Mesothelial cell of epicardium (in vitro differentiated cells): Measurements from ENCODE around the gene PRKN. TPM values are rescaled to one million over a fixed set of nuclear protein-coding genes. Genes with fewer than 3 reads are reported as not detected.
A peak's percentile ranks its signal among the peaks of the same experiment; 100 is the strongest.

Experiments used
- DNase-seq, 2 experiments: peaks; one replicate each; pipeline ENCODE4 v3.0.0; 2021; ENCODE audit warnings: low spot score in 2 of 2; ENCODE audit not compliant: unreplicated experiment in 2 of 2
- H3K27ac Mint-ChIP-seq: 2 replicates; pipeline ENCODE4 v1.8.0; 2021; ENCODE audit warnings: mixed read lengths
- H3K27me3 Mint-ChIP-seq: 2 replicates; pipeline ENCODE4 v1.8.0; 2021; ENCODE audit warnings: low read depth, mixed read lengths
- H3K36me3 Mint-ChIP-seq: 2 replicates; pipeline ENCODE4 v1.8.0; 2021; ENCODE audit warnings: mixed read lengths
- H3K4me1 Mint-ChIP-seq: 2 replicates; pipeline ENCODE4 v1.8.0; 2021; ENCODE audit warnings: mixed read lengths
- H3K4me3 Mint-ChIP-seq: 2 replicates; pipeline ENCODE4 v1.8.0; 2021; ENCODE audit warnings: mild to moderate bottlenecking, moderate library complexity, mixed read lengths
- H3K9me3 Mint-ChIP-seq: 2 replicates; pipeline ENCODE4 v1.8.0; 2021; ENCODE audit warnings: mixed read lengths
- CTCF ChIP-seq: fragments of 200-600 bp; sonication (generic); IDR thresholded peaks from one replicate; pipeline ENCODE4 v1.5.0; 2021; ENCODE audit warnings: antibody characterized with exemption; ENCODE audit not compliant: unreplicated experiment
- total RNA-seq: library from RNA; stranded (reverse); gene quantifications from 3 replicates; pipeline ENCODE4 v1.2.1, GENCODE V29; 2021

PRKN gene
- total RNA-seq, 1 donor from 2014 or later: 7.6 TPM

GRCh38 chr6:162125659-162126058, 601.9 kb downstream of the PRKN start:
- no peak overlapping the region for H3K27ac Mint-ChIP-seq
- no peak overlapping the region for H3K4me3 Mint-ChIP-seq
- TF ChIP-seq CTCF: no peak
- H3K4me1 Mint-ChIP-seq: no peaks in the 10 kb centered on the region
- DNase-seq: no peak
- H3K36me3 Mint-ChIP-seq: no peaks in the 10 kb centered on the region
- peaks cover 4% of the 10 kb centered on the region for H3K9me3 Mint-ChIP-seq
- peaks cover 12% of the 10 kb centered on the region for H3K27me3 Mint-ChIP-seq

- Mint-ChIP-seq H3K9me3 (peaks cover 4% of the 10 kb centered on the region), H3K27me3 (peaks cover 10% of the 10 kb centered on the region), H3K4me1 (no peaks in the 10 kb centered on the region), H3K27ac (no peak overlapping the region), H3K36me3 (no peaks in the 10 kb centered on the region), H3K4me3 (no peak overlapping the region)
- TF ChIP-seq CTCF: no peak
- DNase-seq: no peak
Measured at GRCh38 chr6:162124710-162125435, 602.7 kb downstream of the PRKN start.

- no peak overlapping the region for H3K4me3 Mint-ChIP-seq
- H3K9me3 Mint-ChIP-seq: peaks cover 4% of the 10 kb centered on the region
- H3K27me3 Mint-ChIP-seq: peaks cover 12% of the 10 kb centered on the region
- no peak for DNase-seq
- H3K27ac Mint-ChIP-seq: no peak overlapping the region
- TF ChIP-seq CTCF: peak; percentile 13
- H3K36me3 Mint-ChIP-seq: no peaks in the 10 kb centered on the region
- peaks cover 7% of the 10 kb centered on the region for H3K4me1 Mint-ChIP-seq
Measured at GRCh38 chr6:162123797-162124196, 603.8 kb downstream of the PRKN start.

GRCh38 chr6:162119341-162119740, 608.2 kb downstream of the PRKN start:
- DNase-seq: no peak
- H3K36me3 Mint-ChIP-seq: no peaks in the 10 kb centered on the region
- H3K4me1 Mint-ChIP-seq: peaks cover 22% of the 10 kb centered on the region
- H3K9me3 Mint-ChIP-seq: no peaks in the 10 kb centered on the region
- H3K27ac Mint-ChIP-seq: no peak overlapping the region
- no peak overlapping the region for H3K4me3 Mint-ChIP-seq
- no peak for TF ChIP-seq CTCF
- H3K27me3 Mint-ChIP-seq: peaks cover 2% of the 10 kb centered on the region

GRCh38 chr6:162118706-162119105, 608.9 kb downstream of the PRKN start:
- no peak overlapping the region for H3K27ac Mint-ChIP-seq
- no peak overlapping the region for H3K4me3 Mint-ChIP-seq
- no peaks in the 10 kb centered on the region for H3K36me3 Mint-ChIP-seq
- no peak for DNase-seq
- peaks cover 2% of the 10 kb centered on the region for H3K27me3 Mint-ChIP-seq
- no peaks in the 10 kb centered on the region for H3K9me3 Mint-ChIP-seq
- peaks cover 22% of the 10 kb centered on the region for H3K4me1 Mint-ChIP-seq
- no peak for TF ChIP-seq CTCF
